Keratinocyte (primary cell): Measurements from ENCODE around the gene RABGGTA. TPM values are rescaled to one million over a fixed set of nuclear protein-coding genes. Genes with fewer than 3 reads are reported as not detected.

Experiments
- DNase-seq: peaks from one replicate; pipeline ENCODE4 v3.0.0-alpha.2; 2011; ENCODE audit warnings: low read depth, missing footprints, low spot score
- FAIRE-seq: peaks from 2 replicates; lab custom pipeline; 2011; peaks lifted over from hg19 to GRCh38; lab: Jason Lieb, UNC
- H2AFZ ChIP-seq: 2 replicates; pipeline ENCODE4 v1.6.0; 2012; ENCODE audit warnings: low read length, control low read depth, inconsistent platforms; ENCODE audit not compliant: control insufficient read depth
- H3K27ac ChIP-seq: 2 replicates; pipeline ENCODE4 v1.5.1; 2011; ENCODE audit warnings: low read length; ENCODE audit not compliant: control insufficient read depth, insufficient read depth
- H3K27me3 ChIP-seq: 3 replicates; pipeline ENCODE4 v1.6.0; 2011; ENCODE audit warnings: low read length; ENCODE audit not compliant: control insufficient read depth, insufficient read depth; ENCODE audit errors: extremely low read depth
- H3K36me3 ChIP-seq, 2 experiments: 2 replicates in 1 of 2; 3 replicates in 1 of 2; pipeline ENCODE4 v1.5.1; 2011; ENCODE audit warnings: low read length in 2 of 2, mild to moderate bottlenecking in 1 of 2; ENCODE audit not compliant: control insufficient read depth in 2 of 2, insufficient read depth in 2 of 2; ENCODE audit errors: extremely low read depth in 1 of 2
- H3K4me1 ChIP-seq: 3 replicates; pipeline ENCODE4 v1.5.1; 2011; ENCODE audit warnings: low read length; ENCODE audit not compliant: control insufficient read depth, insufficient read depth; ENCODE audit errors: extremely low read depth
- H3K4me2 ChIP-seq: 3 replicates; pipeline ENCODE4 v1.6.0; 2011; ENCODE audit warnings: low read depth, low read length; ENCODE audit not compliant: control insufficient read depth, insufficient read depth; ENCODE audit errors: extremely low read depth
- H3K4me3 ChIP-seq, 3 experiments: fragments of 200-600 bp in 1 of 3; sonication (generic) in 1 of 3; 2 replicates in 2 of 3; 3 replicates in 1 of 3; pipeline ENCODE4 v1.5.1; 2011 to 2016; ENCODE audit warnings: low read length in 3 of 3, mild to moderate bottlenecking in 3 of 3, control low read depth in 2 of 3, inconsistent platforms in 1 of 3, low read depth in 1 of 3, mixed read lengths in 1 of 3, mixed run types in 1 of 3, moderate library complexity in 1 of 3; ENCODE audit not compliant: control insufficient read depth in 2 of 3, insufficient read depth in 2 of 3; ENCODE audit errors: extremely low read depth in 1 of 3
- H3K79me2 ChIP-seq: 2 replicates; pipeline ENCODE4 v1.6.0; 2012; ENCODE audit warnings: low read length; ENCODE audit not compliant: control insufficient read depth, insufficient read depth
- H3K9ac ChIP-seq: 3 replicates; pipeline ENCODE4 v1.6.0; 2011; ENCODE audit warnings: low read length; ENCODE audit not compliant: control insufficient read depth, insufficient read depth; ENCODE audit errors: extremely low read depth
- H3K9me1 ChIP-seq: 3 replicates; pipeline ENCODE4 v1.6.0; 2011; ENCODE audit warnings: low read length; ENCODE audit not compliant: control insufficient read depth, insufficient read depth; ENCODE audit errors: extremely low read depth
- H3K9me3 ChIP-seq: 2 replicates; pipeline ENCODE4 v1.5.1; 2012; ENCODE audit warnings: low read depth, low read length; ENCODE audit not compliant: control insufficient read depth
- H4K20me1 ChIP-seq: 3 replicates; pipeline ENCODE4 v1.6.0; 2011; ENCODE audit warnings: low read length; ENCODE audit not compliant: control insufficient read depth, insufficient read depth; ENCODE audit errors: extremely low read depth
- EZH2 ChIP-seq: IDR thresholded peaks from one replicate; pipeline ENCODE4 v1.6.1; 2012; ENCODE audit warnings: inconsistent platforms, mild to moderate bottlenecking, low read length, moderate library complexity
- dilution Hi-C: fragments of 300-500 bp; cut with MboI; formaldehyde crosslinking; loops from one replicate; pipeline ENCODE4 v1.7.0; 2020; ENCODE audit warnings: low sequenced_read_pairs; ENCODE audit not compliant: extremely low pct_ligation_motif_present
- polyA plus RNA-seq, 5 experiments: library from polyadenylated mRNA; depleted of rRNA in 3 of 5; stranded (reverse) in 3 of 5; stranded (forward) in 1 of 5; unstranded in 1 of 5; fragments of >200 nt; gene quantifications; 1 replicate in 1 of 5; 2 replicates in 3 of 5; 3 replicates in 1 of 5; pipeline versions ENCODE4 v1.2.1 to v1.2.3, GENCODE V29; 2011 to 2012; ENCODE audit warnings: missing spikeins in 2 of 5, low read depth in 1 of 5, low replicate concordance in 1 of 5
- TF ChIP-seq, protein P1 (sequence below), 3 experiments: IDR thresholded peaks in 1 of 3; conservative IDR thresholded peaks in 1 of 3; optimal IDR thresholded peaks in 1 of 3; 2 replicates in 2 of 3; 3 replicates in 1 of 3; pipeline versions ENCODE3 to v1.5.1; 2011; ENCODE audit warnings: low read length in 3 of 3, mild to moderate bottlenecking in 3 of 3, moderate library complexity in 2 of 3, control low read depth in 1 of 3, inconsistent platforms in 1 of 3; ENCODE audit not compliant: insufficient read depth in 2 of 3; ENCODE audit errors: extremely low read depth in 1 of 3

Gene RABGGTA
- polyA plus RNA-seq, 1 donor (not counting 4 experiments of a cell fraction or from before 2014, with no cell fraction given): 29.0 TPM

- no peaks in the 10 kb centered on the region for H3K9me1 ChIP-seq
- no peaks in the 10 kb centered on the region for H3K27me3 ChIP-seq
- peak overlapping the region; percentile 26 for H3K9ac ChIP-seq
- H3K4me3 ChIP-seq: peak overlapping the region; percentile 8 to 18 (median 11)
- peaks cover 57% of the 10 kb centered on the region for H3K4me1 ChIP-seq
- no peaks in the 10 kb centered on the region for H4K20me1 ChIP-seq
- TF ChIP-seq, protein P1, sequence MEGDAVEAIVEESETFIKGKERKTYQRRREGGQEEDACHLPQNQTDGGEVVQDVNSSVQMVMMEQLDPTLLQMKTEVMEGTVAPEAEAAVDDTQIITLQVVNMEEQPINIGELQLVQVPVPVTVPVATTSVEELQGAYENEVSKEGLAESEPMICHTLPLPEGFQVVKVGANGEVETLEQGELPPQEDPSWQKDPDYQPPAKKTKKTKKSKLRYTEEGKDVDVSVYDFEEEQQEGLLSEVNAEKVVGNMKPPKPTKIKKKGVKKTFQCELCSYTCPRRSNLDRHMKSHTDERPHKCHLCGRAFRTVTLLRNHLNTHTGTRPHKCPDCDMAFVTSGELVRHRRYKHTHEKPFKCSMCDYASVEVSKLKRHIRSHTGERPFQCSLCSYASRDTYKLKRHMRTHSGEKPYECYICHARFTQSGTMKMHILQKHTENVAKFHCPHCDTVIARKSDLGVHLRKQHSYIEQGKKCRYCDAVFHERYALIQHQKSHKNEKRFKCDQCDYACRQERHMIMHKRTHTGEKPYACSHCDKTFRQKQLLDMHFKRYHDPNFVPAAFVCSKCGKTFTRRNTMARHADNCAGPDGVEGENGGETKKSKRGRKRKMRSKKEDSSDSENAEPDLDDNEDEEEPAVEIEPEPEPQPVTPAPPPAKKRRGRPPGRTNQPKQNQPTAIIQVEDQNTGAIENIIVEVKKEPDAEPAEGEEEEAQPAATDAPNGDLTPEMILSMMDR (optimal IDR thresholded peaks at IDR 0.05 in 1 of 3, IDR thresholded peaks at IDR 0.05 in 1 of 3, conservative IDR thresholded peaks at IDR 0.05 in 1 of 3; ENCODE audit: extremely low read depth in 1 of 3, insufficient read depth in 2 of 3, low read length in 3 of 3): no peak
- TF ChIP-seq EZH2: no peak
- no peaks in the 10 kb centered on the region for H3K9me3 ChIP-seq
- peaks cover 27 to 32% of the 10 kb centered on the region in 2 experiments for H3K36me3 ChIP-seq
- dilution Hi-C loops: no loop called here
- no peak for FAIRE-seq
- DNase-seq: no peak
- H3K4me2 ChIP-seq: peak overlapping the region; percentile 88
- peak overlapping the region; percentile 35 for H3K27ac ChIP-seq
- H2AFZ ChIP-seq: no peak overlapping the region
- peaks cover 4% of the 10 kb centered on the region for H3K79me2 ChIP-seq
These were observed 38.9 kb upstream of the RABGGTA start for GRCh38 chr14:24310265-24310645.

- Histone ChIP-seq H3K27me3 (no peaks in the 10 kb centered on the region), H2AFZ (peak within 1 kb of the TSS; percentile 34), H3K36me3 (peaks cover 31 to 36% of the 10 kb centered on the region in 2 experiments), H3K9me3 (no peaks in the 10 kb centered on the region), H3K79me2 (peaks cover 4% of the 10 kb centered on the region), H3K9ac (peak within 1 kb of the TSS; percentile 26), H4K20me1 (no peaks in the 10 kb centered on the region), H3K9me1 (no peaks in the 10 kb centered on the region), H3K4me3 (peak within 1 kb of the TSS; percentile 11 to 43 (median 28)), H3K4me1 (peaks cover 52% of the 10 kb centered on the region), H3K4me2 (peak within 1 kb of the TSS; percentile 88), H3K27ac (peak within 1 kb of the TSS; percentile 35)
- TF ChIP-seq EZH2: no peak
- TF ChIP-seq, protein P1 (optimal IDR thresholded peaks at IDR 0.05 in 1 of 3, IDR thresholded peaks at IDR 0.05 in 1 of 3, conservative IDR thresholded peaks at IDR 0.05 in 1 of 3; ENCODE audit: extremely low read depth in 1 of 3, insufficient read depth in 2 of 3, low read length in 3 of 3): peak in 2 of 3 experiments; percentile 14 to 31
- dilution Hi-C loops: no loop called here
- FAIRE-seq (peak; percentile 97), DNase-seq (no peak)
These were observed 38.3 kb upstream of the RABGGTA start, which contains the start of gene LTB4R2 for GRCh38 chr14:24309538-24310264. TSS of gene LTB4R2 (plus strand) at chr14:24310140. CDS start at chr14:24310665, 525 bp downstream.
